ENCODE measurements around the gene CA6.
"Not testable (repeated sequence)": the region's sequence is repeated elsewhere in the genome, so short reads cannot be mapped to it uniquely, and the experiment has no call there.

Gene CA6

GRCh38 chr1:8930116-8930515 lies 15.6 kb upstream of the CA6 start:
- no peak for DNase-seq

GRCh38 chr1:8937051-8937450 lies 8.6 kb upstream of the CA6 start:
- not testable (repeated sequence) for DNase-seq

GRCh38 chr1:8937701-8938100 lies 8.0 kb upstream of the CA6 start:
- DNase-seq = no peak

GRCh38 chr1:8938232-8938999 lies 7.3 kb upstream of the CA6 start:
- DNase-seq = no peak

GRCh38 chr1:8939000-8939265 lies 6.7 kb upstream of the CA6 start:
- DNase-seq = no peak

GRCh38 chr1:8939362-8939995 lies 6.2 kb upstream of the CA6 start:
- DNase-seq = no peak

GRCh38 chr1:8941906-8942305 lies 3.8 kb upstream of the CA6 start:
- no peak for DNase-seq

GRCh38 chr1:8943498-8944405 lies 1.9 kb upstream of the CA6 start:
- DNase-seq = no peak

GRCh38 chr1:8947127-8947691 lies 1.5 kb downstream of the CA6 start:
- no peak for DNase-seq

- DNase-seq = no peak
Observed at GRCh38 chr1:8950309-8950708, 4.6 kb downstream of the CA6 start.

GRCh38 chr1:8951231-8951630 lies 5.6 kb downstream of the CA6 start:
- no peak for DNase-seq

- DNase-seq = no peak
Observed at GRCh38 chr1:8955406-8955805, 9.7 kb downstream of the CA6 start.

GRCh38 chr1:8956461-8957349 lies 11.0 kb downstream of the CA6 start:
- no peak for DNase-seq

- DNase-seq = no peak
Observed at GRCh38 chr1:8962812-8963530, 17.3 kb downstream of the CA6 start.

- no peak for DNase-seq
Observed at GRCh38 chr1:8963963-8964362, 18.3 kb downstream of the CA6 start.

GRCh38 chr1:8965121-8965820 lies 19.6 kb downstream of the CA6 start:
- DNase-seq = no peak

GRCh38 chr1:8966606-8967005 lies 20.9 kb downstream of the CA6 start:
- no peak for DNase-seq

GRCh38 chr1:8968902-8969301 lies 23.2 kb downstream of the CA6 start:
- DNase-seq = not testable (repeated sequence)

- DNase-seq = no peak
Observed at GRCh38 chr1:8969937-8970336, 24.3 kb downstream of the CA6 start.

GRCh38 chr1:8970870-8971337 lies 25.2 kb downstream of the CA6 start:
- no peak for DNase-seq

- DNase-seq = no peak
Observed at GRCh38 chr1:8974551-8974950, 28.9 kb downstream of the CA6 start.
